Central memory CD8-positive, alpha-beta T cell (primary cell): ENCODE results near the gene UCP2.

Experiments
- ATAC-seq: fragments of 150-1000 bp; cut with Tn5 transposase; replicated peaks from 2 replicates; pipeline ENCODE4 v1.10.0; 2022; ENCODE audit warnings: mild to moderate bottlenecking, moderate FRiP score, moderate number of reproducible peaks; ENCODE audit not compliant: poor library complexity, severe bottlenecking; ENCODE audit errors: extremely low read depth
- DNase-seq, 2 donors: peaks; one replicate each; pipeline ENCODE4 v3.0.0; 2021; ENCODE audit warnings: low spot score in 2 of 2
- H3K27ac Mint-ChIP-seq: one replicate; pipeline ENCODE4 v1.8.0; 2022; ENCODE audit warnings: low read depth, mild to moderate bottlenecking, moderate library complexity, mixed read lengths
- H3K27me3 Mint-ChIP-seq: one replicate; pipeline ENCODE4 v1.8.0; 2022; ENCODE audit warnings: mixed read lengths
- H3K36me3 Mint-ChIP-seq: one replicate; pipeline ENCODE4 v1.8.0; 2022; ENCODE audit warnings: mild to moderate bottlenecking, moderate library complexity, mixed read lengths; ENCODE audit not compliant: insufficient read depth
- H3K4me1 Mint-ChIP-seq: one replicate; pipeline ENCODE4 v1.8.0; 2022; ENCODE audit warnings: mixed read lengths
- H3K4me3 Mint-ChIP-seq: one replicate; pipeline ENCODE4 v1.8.0; 2022; ENCODE audit warnings: mild to moderate bottlenecking, moderate library complexity, mixed read lengths
- H3K9me3 Mint-ChIP-seq: one replicate; pipeline ENCODE4 v1.8.0; 2022; ENCODE audit warnings: mixed read lengths

Gene UCP2

GRCh38 chr11:73981051-73981805, 1.4 kb downstream of the UCP2 start:
- ATAC-seq (no peak), DNase-seq (no peak)
- Mint-ChIP-seq H3K9me3 (no peaks in the 10 kb centered on the region), H3K4me3 (peak overlapping the region; percentile 100), H3K27ac (peak overlapping the region; percentile 100), H3K27me3 (no peaks in the 10 kb centered on the region), H3K4me1 (peaks cover 72% of the 10 kb centered on the region), H3K36me3 (peaks cover 72% of the 10 kb centered on the region)

DNA sequence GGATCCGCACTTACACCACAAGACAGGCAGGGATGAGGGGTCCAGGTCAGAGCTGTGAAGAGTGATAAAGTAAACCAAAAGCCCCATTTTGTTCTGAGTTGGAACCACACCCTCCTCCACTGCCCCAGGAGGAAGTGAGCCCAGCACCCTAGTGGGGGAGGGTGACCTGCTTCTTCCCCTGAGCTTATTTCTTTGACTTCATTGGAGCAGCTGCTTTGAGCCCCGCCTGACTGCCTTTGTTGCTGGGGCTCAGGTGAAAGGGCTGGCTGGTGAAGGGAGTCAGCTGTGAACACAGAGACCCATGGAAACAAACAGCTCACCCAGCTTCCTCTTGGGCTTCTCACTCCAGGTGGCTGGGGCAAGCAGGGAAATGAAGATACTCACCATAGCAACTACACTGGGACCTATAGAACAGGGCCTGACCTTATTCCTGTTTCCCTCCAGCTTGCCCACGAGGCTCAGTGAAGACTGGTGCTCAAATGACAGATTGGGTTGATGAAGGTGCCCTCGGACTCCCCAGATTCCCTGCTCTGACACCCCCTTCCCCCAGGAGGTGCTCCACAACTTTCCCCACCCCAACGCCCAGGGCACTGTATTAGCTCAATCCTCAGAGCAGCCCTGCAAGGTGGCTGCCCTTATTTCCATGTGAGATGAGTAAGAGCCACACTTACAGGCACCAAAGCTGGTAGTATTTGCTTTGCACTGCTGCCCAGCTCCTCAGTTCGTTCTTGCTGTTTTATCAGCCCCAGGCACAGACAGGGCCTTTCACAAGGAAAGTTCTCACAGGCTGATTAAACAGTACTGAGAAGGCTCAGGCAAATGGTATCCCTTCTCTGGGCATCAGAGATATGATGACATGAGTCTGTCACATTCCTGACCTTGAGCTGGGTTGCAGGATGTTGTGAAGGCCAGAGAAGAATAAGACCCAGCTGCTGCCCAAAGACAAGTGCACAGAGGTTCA, 2.4 kb downstream of the UCP2 start:
- Mint-ChIP-seq H3K4me1 (peaks cover 77% of the 10 kb centered on the region), H3K27me3 (no peaks in the 10 kb centered on the region), H3K9me3 (no peaks in the 10 kb centered on the region), H3K4me3 (peak overlapping the region; percentile 100), H3K27ac (peak overlapping the region; percentile 100), H3K36me3 (peaks cover 82% of the 10 kb centered on the region)
- ATAC-seq: peak; percentile 54
- peak; percentile 60 to 81 for DNase-seq

DNA sequence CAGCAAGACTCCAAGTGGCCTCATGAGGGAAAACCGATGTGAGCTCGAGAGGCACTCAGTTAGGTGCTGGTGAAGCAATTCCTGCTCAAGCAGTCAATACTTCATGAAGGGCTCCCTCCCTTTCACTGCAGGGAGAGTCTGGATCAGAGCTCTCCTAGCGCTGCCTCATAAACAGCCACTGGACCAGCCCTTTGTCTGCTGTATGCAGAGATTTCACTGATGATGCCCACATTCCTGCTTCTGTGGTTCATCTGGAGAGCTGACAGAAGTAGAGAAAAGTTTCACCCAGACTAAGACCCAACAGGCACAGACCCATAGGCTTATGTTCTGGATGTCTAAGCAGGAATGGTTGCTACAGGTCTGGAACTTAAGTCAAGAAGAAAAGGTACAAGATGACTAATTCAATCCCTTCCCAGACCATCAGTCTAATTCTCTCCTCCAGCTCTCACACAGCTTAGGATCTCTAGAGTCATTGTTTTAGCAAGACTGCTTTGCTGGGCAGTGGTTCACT, 4.0 kb downstream of the UCP2 start:
- Mint-ChIP-seq H3K4me1 (peaks cover 89% of the 10 kb centered on the region), H3K27ac (peak overlapping the region; percentile 100), H3K9me3 (no peaks in the 10 kb centered on the region), H3K4me3 (peak overlapping the region; percentile 100), H3K27me3 (no peaks in the 10 kb centered on the region), H3K36me3 (peaks cover 94% of the 10 kb centered on the region)
- no peak for ATAC-seq
- DNase-seq: no peak

DNA sequence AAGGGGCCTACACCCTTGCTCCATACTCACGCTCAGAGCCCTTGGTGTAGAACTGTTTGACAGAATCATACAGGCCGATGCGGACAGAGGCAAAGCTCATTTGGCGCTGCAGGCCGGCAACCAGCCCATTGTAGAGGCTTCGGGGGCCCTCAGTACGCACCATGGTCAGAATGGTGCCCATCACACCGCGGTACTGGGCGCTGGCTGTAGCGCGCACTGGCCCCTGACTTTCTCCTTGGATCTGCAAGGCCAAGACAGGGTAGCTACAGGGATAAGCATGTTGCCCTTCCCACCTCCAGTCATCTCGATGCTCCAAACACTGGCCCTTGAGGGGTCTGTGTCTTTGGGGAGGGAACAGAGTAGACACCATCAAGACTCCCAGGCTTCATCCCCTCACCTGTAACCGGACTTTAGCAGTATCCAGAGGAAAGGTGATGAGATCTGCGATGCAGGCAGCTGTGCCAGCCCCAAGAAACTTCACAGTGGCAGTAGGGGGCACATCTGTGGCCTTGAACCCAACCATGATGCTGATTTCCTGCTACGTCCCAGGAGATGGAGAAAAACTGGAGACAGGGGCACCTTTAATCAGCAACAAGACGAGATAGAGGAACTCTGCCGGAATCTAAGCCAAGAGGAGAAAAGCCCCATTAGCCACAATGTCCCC, 4.7 kb downstream of the UCP2 start:
- peak overlapping the region; percentile 93 for H3K27ac Mint-ChIP-seq
- H3K4me3 Mint-ChIP-seq: peak overlapping the region; percentile 100
- DNase-seq (no peak), ATAC-seq (no peak)
- H3K27me3 Mint-ChIP-seq: no peaks in the 10 kb centered on the region
- H3K9me3 Mint-ChIP-seq: no peaks in the 10 kb centered on the region
- H3K4me1 Mint-ChIP-seq: peaks cover 89% of the 10 kb centered on the region
- peaks cover 92% of the 10 kb centered on the region for H3K36me3 Mint-ChIP-seq

DNA sequence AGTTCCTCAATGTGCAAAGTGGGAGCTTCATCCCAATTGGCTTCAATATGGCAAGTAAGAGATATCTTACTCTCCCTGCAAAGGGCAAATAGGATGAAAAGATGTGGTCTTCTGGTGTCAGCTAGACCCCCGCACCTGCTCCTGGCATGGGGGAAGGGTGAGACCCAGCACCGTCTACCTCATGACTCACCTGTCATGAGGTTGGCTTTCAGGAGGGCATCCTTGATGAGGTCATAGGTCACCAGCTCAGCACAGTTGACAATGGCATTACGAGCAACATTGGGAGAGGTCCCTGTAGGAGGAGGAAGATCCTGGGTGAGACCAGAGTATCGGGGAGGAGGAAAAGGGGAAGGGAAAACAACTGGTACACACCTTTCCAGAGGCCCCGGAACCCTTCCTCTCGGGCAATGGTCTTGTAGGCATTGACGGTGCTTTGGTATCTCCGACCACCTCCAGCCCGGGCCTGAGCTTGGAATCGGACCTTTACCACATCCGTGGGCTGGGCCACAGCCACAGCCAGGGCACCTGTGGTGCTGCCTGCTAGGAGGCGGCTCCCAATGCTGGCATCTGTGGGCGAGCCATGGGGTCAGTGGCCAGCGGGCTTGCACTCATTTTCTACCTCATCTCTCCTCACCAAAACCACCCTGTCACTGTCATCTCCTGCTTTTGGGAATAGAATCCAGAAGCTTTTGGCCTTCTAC, 6.0 kb downstream of the UCP2 start:
- peak overlapping the region; percentile 93 for H3K27ac Mint-ChIP-seq
- ATAC-seq: no peak

GRCh38 chr11:73975479-73975757, 7.2 kb downstream of the UCP2 start:
- Mint-ChIP-seq H3K36me3 (peaks cover 82% of the 10 kb centered on the region), H3K4me1 (peaks cover 88% of the 10 kb centered on the region), H3K4me3 (peak overlapping the region; percentile 100), H3K27me3 (no peaks in the 10 kb centered on the region), H3K27ac (peak overlapping the region; percentile 93), H3K9me3 (no peaks in the 10 kb centered on the region)
- ATAC-seq (no peak), DNase-seq (no peak)

More for the DNA sequence above, 6.0 kb downstream of the UCP2 start:
- no peak for DNase-seq
- Mint-ChIP-seq H3K36me3 (peaks cover 90% of the 10 kb centered on the region), H3K4me1 (peaks cover 94% of the 10 kb centered on the region), H3K27me3 (no peaks in the 10 kb centered on the region), H3K4me3 (peak overlapping the region; percentile 100), H3K9me3 (no peaks in the 10 kb centered on the region)

DNA sequence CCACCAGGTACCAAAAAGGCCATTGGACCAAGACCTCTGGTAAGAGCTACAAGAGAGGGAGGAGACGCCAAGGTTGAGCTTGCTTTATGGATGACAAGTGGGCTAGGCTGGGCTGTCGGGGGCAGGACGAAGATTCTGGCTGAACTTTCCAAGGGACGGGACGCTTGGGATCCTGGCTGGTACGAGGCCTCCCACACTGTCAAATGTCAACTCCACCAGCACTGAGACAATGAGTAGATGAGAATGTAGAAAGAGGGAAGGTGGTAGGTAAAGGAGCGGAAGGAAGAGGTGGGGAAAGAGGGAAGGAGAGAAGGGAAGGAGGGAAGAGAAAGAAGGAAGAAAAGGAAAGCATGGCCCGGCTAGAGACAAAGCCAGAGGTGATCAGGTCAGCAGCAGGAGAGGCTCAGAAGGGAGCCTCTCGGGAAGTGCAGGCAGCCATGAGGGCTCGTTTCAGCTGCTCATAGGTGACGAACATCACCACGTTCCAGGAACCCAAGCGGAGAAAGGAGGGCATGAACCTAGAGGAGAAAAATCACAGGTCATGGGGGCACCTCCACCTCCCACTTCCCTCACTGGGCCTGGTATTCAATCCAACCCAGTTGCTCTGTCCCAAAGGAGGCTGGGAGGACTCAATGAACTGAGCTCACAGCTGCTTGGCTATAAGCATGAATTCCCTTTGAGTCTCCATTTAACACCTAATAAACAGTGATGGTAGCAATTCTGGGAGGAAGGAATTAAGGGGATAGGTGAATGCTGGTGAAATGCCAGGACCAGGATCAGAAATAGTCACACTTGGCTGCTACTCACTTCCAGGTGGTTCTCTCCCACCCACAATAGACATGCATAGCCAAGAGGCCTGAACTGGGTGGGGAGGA, 7.8 kb downstream of the UCP2 start:
- Mint-ChIP-seq H3K27ac (peak overlapping the region; percentile 93), H3K9me3 (no peaks in the 10 kb centered on the region), H3K27me3 (no peaks in the 10 kb centered on the region), H3K4me3 (peak overlapping the region; percentile 100), H3K36me3 (peaks cover 82% of the 10 kb centered on the region), H3K4me1 (peaks cover 88% of the 10 kb centered on the region)
- DNase-seq (no peak), ATAC-seq (no peak)

- H3K27me3 Mint-ChIP-seq: no peaks in the 10 kb centered on the region
- H3K4me1 Mint-ChIP-seq: peaks cover 87% of the 10 kb centered on the region
- DNase-seq (no peak), ATAC-seq (no peak)
- H3K27ac Mint-ChIP-seq: peak overlapping the region; percentile 93
- H3K9me3 Mint-ChIP-seq: no peaks in the 10 kb centered on the region
- H3K36me3 Mint-ChIP-seq: peaks cover 74% of the 10 kb centered on the region
- H3K4me3 Mint-ChIP-seq: peak overlapping the region; percentile 100
Observed at GRCh38 chr11:73972620-73973449, 9.8 kb downstream of the UCP2 start.

DNA sequence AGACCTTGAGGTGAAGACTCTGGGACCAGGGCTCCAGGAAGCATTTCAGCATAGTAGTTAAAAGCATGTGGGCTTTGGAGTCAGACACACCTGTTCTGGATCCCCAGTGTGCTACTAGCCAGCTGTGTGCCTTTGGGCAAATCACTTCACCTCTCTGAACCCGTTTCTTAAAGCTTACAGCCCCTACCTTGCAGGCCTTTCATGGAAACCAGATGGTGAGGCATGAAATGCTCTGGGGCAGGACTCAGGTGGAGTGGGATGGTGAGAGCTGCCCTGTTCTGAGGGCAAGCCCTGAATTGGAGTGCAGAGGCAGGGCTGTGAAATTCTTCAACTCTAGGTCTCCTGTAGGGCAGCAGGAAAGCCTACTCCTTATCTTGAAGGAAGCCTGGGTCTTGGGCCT, 10.5 kb downstream of the UCP2 start:
- ATAC-seq: no peak
- H3K27ac Mint-ChIP-seq: peak overlapping the region; percentile 93
- H3K4me1 Mint-ChIP-seq: peaks cover 81% of the 10 kb centered on the region
- peak overlapping the region; percentile 13 for H3K4me3 Mint-ChIP-seq
- no peak for DNase-seq
- no peaks in the 10 kb centered on the region for H3K27me3 Mint-ChIP-seq
- H3K9me3 Mint-ChIP-seq: no peaks in the 10 kb centered on the region
- peaks cover 67% of the 10 kb centered on the region for H3K36me3 Mint-ChIP-seq

GRCh38 chr11:73971175-73971719, 11.4 kb downstream of the UCP2 start:
- H3K36me3 Mint-ChIP-seq: peaks cover 59% of the 10 kb centered on the region
- H3K4me1 Mint-ChIP-seq: peaks cover 71% of the 10 kb centered on the region
- peak overlapping the region; percentile 93 for H3K27ac Mint-ChIP-seq
- no peaks in the 10 kb centered on the region for H3K27me3 Mint-ChIP-seq
- ATAC-seq (no peak), DNase-seq (no peak)
- no peak overlapping the region for H3K4me3 Mint-ChIP-seq
- no peaks in the 10 kb centered on the region for H3K9me3 Mint-ChIP-seq
